GM12891 (cell line): ENCODE measurements around the gene PHKA2.

ENCODE experiments used
- DNase-seq: peaks from one replicate; pipeline ENCODE4 v3.0.0; 2011; ENCODE audit warnings: low spot score; ENCODE audit not compliant: insufficient read length
- FAIRE-seq: peaks from 2 replicates; lab custom pipeline; 2011; peaks lifted over from hg19 to GRCh38; lab: Jason Lieb, UNC
- PAX5 ChIP-seq: IDR thresholded peaks from 2 replicates; pipeline ENCODE4 v1.6.1; 2011; ENCODE audit warnings: low read length, moderate library complexity, mild to moderate bottlenecking; ENCODE audit not compliant: insufficient read depth, severe bottlenecking
- POLR2A ChIP-seq: IDR thresholded peaks from 2 replicates; pipeline ENCODE4 v1.6.1; 2011; ENCODE audit warnings: low read depth, low read length, control low read depth
- POLR2AphosphoS5 ChIP-seq: IDR thresholded peaks from 2 replicates; pipeline ENCODE4 v1.6.1; 2011; ENCODE audit warnings: low read depth, low read length, control low read depth
- POU2F2 ChIP-seq: IDR thresholded peaks from 2 replicates; pipeline ENCODE4 v1.6.1; 2011; ENCODE audit warnings: low read depth, mild to moderate bottlenecking, control low read depth, low read length, moderate library complexity
- SPI1 ChIP-seq: IDR thresholded peaks from 2 replicates; pipeline ENCODE4 v1.6.1; 2011; ENCODE audit warnings: low read depth, low read length, control low read depth
- TAF1 ChIP-seq: IDR thresholded peaks from 2 replicates; pipeline ENCODE4 v1.6.1; 2011; ENCODE audit warnings: low read depth, low read length, control low read depth

Gene PHKA2

GRCh38 chrX:18887177-18887824 is 96.6 kb downstream of the PHKA2 start:
- TF ChIP-seq PAX5, result no peak
- TF ChIP-seq TAF1, result no peak
- no peak for TF ChIP-seq POU2F2
- no peak for TF ChIP-seq POLR2A
- TF ChIP-seq POLR2AphosphoS5, result no peak
- no peak for TF ChIP-seq SPI1
- FAIRE-seq, result no peak

GRCh38 chrX:18886344-18887161 is 97.4 kb downstream of the PHKA2 start:
- TF ChIP-seq POLR2A (peak; percentile 48; the same call in 1 of the 2 replicates), PAX5 (no peak), SPI1 (peak; percentile 92), POLR2AphosphoS5 (peak; percentile 68; the same call in 1 of the 2 replicates), TAF1 (no peak), POU2F2 (no peak)
- peak; percentile 91 for FAIRE-seq
- peak; percentile 56 for DNase-seq

More at GRCh38 chrX:18887177-18887824, 96.6 kb downstream of the PHKA2 start:
- DNase-seq, result no peak

GRCh38 chrX:18886005-18886343 is 97.9 kb downstream of the PHKA2 start:
- FAIRE-seq (no peak), DNase-seq (no peak)
- TF ChIP-seq PAX5 (no peak), SPI1 (no peak), POU2F2 (peak; percentile 22; the same call in 1 of the 2 replicates), POLR2AphosphoS5 (no peak), TAF1 (no peak), POLR2A (peak; percentile 5; the same call in 1 of the 2 replicates)

GRCh38 chrX:18885328-18886004 is 98.4 kb downstream of the PHKA2 start:
- TF ChIP-seq SPI1 (no peak), POLR2AphosphoS5 (no peak), POLR2A (no peak), PAX5 (no peak), TAF1 (no peak), POU2F2 (no peak)
- FAIRE-seq (peak; percentile 60), DNase-seq (no peak)

GRCh38 chrX:18884916-18885315 is 99.0 kb downstream of the PHKA2 start:
- DNase-seq (no peak), FAIRE-seq (no peak)
- TF ChIP-seq TAF1 (no peak), SPI1 (no peak), POU2F2 (no peak), POLR2A (no peak), POLR2AphosphoS5 (no peak), PAX5 (no peak)

GRCh38 chrX:18883961-18884765 is 99.8 kb downstream of the PHKA2 start:
- TF ChIP-seq POU2F2, result no peak
- no peak for TF ChIP-seq POLR2A
- no peak for TF ChIP-seq TAF1
- TF ChIP-seq POLR2AphosphoS5, result no peak
- TF ChIP-seq PAX5, result no peak
- TF ChIP-seq SPI1, result no peak
- FAIRE-seq (no peak), DNase-seq (no peak)

GRCh38 chrX:18883234-18883960 is 100.5 kb downstream of the PHKA2 start:
- DNase-seq (no peak), FAIRE-seq (no peak)
- TF ChIP-seq POLR2A (no peak), TAF1 (no peak), SPI1 (no peak), POU2F2 (no peak), POLR2AphosphoS5 (no peak), PAX5 (no peak)

- DNase-seq, result no peak
- TF ChIP-seq POLR2A (no peak), POLR2AphosphoS5 (no peak)
- FAIRE-seq, result no peak
Observed at GRCh38 chrX:18879144-18879543, 104.8 kb downstream of the PHKA2 start.
